ENCODE data around the gene SMTNL1.
"Not testable (repeated sequence)": the region's sequence is repeated elsewhere in the genome, so short reads cannot be mapped to it uniquely, and the experiment has no call there.

SMTNL1 gene

GRCh38 chr11:57511741-57512430 is 25.5 kb upstream of the SMTNL1 start:
- no peak for DNase-seq

GRCh38 chr11:57512646-57513451 is 24.5 kb upstream of the SMTNL1 start:
- DNase-seq, result no peak

- DNase-seq, result no peak
Measured at GRCh38 chr11:57513452-57513795, 24.0 kb upstream of the SMTNL1 start.

DNA sequence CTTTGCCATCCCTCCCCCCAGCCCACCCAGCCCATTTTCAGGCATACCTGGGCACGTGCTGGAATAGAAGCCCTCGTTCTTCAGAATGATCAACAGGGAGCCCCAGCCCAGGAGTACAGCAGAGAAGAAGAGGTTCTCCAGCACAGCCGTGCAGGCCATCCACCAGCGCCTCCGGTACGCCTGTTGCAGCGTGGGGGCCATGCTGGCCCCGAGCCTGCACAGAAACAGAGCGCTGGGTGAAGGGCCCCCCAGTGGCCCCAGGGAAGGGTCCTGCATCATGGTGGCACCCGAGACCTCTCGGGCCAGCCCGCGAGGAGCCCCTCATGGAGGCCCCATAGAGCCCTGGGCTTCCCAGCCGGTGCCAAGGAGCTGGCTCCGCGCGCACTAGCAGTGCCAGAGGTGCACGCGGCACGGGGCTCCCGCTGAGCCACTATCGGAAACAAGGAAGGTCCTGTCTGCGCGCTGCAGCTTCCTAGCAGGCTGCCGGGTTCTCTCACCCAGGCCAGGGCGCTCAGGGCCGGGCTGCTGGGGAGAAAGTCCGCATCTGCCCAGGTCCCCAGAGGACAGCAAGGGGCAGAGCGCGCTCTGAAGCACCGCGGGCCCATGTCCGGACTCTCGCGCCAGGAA is 23.4 kb upstream of the SMTNL1 start:
- DNase-seq, result no peak

DNA sequence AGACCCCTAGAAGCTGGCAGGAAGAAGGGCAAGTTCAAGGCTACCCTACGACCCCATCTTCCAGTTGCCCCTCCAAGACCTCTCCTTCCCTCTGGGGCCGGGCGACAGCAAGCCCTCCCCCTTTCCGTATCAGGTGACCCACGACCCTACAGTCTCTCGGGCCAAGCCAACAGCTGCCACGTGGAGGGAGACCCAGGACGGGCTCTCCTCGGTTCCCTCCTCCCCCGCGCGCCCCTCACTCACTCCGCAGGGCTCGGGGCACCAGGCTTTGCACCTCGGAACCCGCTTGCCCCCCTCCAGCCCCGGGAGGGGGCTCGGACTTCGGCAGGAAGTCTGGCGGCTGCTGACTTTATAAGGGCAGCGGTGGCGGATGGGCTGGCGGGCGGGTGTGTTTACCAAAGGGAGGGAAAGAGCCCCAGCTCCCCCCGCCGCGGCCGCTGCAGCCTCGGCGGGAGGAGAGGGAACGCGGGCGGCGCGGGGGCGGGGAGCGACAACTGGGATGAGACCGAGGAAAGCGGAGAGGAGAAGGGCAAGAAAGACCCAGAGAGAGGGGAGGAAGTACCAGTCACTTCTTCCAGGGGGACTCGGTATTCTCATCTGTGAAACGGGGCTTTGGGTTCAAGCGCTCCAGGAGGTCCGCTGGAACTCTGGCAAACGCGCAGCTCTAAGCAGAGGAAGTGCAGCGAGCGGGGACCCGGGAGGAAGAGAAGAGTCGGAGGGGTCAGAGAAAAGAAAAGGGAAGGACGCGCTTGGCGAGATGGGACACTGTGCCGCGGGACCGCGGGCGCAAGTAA is 22.7 kb upstream of the SMTNL1 start:
- DNase-seq, result peak; percentile 12

DNA sequence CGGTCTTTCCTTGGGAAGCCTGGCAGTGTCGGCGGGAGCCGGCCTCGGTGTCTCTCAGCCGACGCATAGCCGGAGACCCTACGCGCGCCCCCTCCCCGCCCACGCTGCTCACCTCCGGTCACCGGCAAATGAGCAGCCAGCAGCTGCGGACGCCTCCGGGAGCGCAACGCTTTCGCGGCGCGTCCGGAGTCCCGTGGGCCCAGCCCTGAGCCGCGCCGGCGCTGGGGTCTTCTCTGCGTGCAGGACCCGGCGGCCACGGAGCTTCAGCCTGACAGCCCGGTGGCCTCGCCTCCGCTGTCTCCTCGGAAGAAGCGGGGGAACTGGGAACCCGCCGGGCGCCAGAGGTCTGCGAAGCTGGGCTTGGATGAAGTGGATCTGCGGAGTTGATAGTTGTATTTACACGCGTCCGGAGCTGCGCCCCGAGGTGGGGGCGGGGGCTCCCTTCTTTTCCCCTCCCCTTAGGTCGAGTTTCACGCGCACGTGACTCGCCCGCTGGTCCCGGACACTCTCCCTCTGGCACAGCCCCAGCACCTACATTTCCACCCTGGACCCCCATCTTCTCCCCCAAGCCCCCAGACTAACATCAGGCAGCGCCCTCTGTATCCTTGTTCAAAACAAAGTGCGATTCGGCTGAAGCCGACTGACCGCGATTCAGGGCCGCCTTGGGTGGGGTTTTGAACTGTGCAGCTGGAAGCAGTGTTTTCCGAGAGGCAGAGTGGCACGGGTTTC is 21.9 kb upstream of the SMTNL1 start, which contains the start of gene SLC43A1:
TSS of gene SLC43A1 (minus strand) at position 371 of the 729 bp plus-strand sequence. CDS start 1,591 bp downstream, outside the sequence.
- DNase-seq, result no peak

GRCh38 chr11:57516061-57516443 is 21.3 kb upstream of the SMTNL1 start:
- DNase-seq, result no peak

GRCh38 chr11:57521116-57521515 is 16.3 kb upstream of the SMTNL1 start:
- no peak for DNase-seq

GRCh38 chr11:57523419-57523818 is 14.0 kb upstream of the SMTNL1 start:
- DNase-seq, result no peak

DNA sequence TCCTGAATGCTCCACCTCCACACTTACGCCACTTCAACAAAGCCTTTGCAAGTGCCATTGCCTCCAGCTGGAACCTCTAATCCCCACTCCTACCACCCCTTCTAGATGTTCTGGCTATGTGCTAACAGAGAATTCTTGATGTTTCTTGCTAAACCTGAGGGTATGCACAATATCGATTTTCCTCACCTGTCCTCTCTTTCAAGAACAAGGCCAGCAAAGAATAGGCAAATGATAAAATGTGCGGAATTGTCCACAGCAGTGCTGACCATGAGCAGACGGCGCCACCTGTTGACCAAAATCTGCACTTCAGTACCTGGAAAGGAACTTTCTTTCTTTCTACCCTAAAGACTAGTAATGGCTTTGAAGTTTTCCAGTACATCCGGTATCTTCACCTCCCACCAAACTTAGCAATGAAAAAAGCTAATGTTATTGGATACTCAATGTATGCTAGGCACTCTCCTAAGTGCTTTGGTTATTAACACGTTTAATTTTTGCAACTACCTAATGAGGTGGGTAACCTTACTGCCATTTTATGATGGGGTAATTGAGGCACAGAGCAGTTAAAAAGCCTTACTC is 10.3 kb upstream of the SMTNL1 start:
- DNase-seq, result peak; percentile 66

GRCh38 chr11:57529012-57529411 is 8.4 kb upstream of the SMTNL1 start:
- DNase-seq, result no peak

DNA sequence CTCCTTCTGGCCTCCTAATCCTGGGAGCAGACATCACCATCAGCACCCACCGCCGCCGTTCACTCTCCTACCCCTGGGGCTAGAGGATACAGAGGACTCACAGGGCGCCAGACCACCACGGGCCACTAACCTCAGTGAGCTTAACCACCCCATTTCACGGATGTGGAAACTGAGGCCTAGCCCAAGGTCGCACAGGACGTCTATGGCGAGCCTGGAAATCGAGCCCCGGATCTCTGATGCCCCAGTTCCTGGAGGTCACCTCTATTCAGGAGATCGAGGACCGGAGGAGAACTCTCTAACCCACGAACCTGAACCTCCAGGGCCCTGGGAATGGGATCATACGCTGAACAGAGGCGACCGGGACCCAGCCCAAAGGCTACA is 7.2 kb upstream of the SMTNL1 start:
- no peak for DNase-seq

DNA sequence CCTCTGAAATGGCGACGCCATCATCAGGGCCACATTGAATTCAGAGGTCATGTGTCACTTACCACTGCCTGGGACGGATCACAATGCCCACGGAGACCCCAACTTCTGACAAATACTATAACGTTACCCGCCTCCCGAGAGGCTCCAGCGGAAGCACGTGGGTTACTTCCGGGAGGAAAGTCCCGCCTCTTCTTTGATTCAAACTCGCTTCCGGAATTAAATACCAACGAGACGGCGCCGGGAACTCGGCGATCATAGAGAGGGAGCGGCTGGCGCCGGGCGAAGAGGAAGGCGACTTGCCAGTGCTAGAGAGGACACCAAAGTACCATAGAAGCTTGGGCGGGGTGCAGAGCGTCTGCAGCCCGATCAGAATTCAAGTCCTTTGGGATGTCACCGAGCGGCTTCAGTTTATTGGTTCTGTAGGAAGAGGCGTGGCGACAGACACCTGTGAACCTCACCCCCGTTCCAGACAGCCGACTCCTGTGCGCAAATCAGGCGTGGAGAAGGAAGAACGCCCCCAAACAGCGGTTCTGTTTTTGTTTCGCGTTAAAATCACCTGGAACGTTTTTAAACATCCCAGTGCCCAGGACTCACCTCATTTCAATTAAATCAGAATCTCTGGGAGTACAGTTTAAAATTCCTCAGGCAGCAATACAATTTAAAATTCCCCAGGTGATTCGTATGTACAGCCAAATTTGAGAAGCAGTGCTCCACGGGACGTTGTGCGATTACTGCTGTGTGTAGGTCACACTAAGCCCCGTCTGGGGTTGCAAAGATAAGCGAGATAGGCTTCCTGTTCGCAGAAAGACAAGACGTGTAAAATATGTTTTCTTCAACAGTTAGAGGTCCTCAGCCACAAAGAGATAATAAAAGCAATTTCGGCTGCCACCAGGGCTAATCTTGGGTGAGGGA is 6.5 kb upstream of the SMTNL1 start, which contains the start of gene TIMM10:
TSS of gene TIMM10 (minus strand) at position 159 of the 912 bp plus-strand sequence. CDS start 565 bp downstream, outside the sequence.
- DNase-seq, result peak; percentile 99

- not testable (repeated sequence) for DNase-seq
Measured at GRCh38 chr11:57534449-57534848, 2.9 kb upstream of the SMTNL1 start.

- DNase-seq, result no peak
Measured at GRCh38 chr11:57539342-57539741, 1.9 kb downstream of the SMTNL1 start.

DNA sequence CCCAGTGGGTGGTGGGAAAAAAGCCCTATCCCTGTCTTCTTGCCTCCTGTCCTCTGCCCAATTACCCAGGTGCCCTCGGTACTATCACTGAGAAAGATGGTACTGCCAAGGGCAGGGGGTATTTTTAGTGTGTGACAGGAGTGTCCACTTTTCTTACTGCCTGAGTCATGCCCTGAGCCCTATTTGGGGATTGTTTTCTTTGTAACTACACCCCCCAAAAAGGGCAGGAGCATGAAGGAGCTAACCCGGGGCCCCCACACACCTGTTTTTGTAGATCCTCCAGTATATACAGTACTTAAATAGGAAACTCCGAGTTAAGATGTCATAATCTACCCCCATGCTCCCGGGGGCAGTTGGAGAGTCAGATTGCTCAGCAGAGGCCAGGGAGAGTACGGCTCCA is 3.8 kb downstream of the SMTNL1 start:
- DNase-seq, result no peak

GRCh38 chr11:57542582-57542981 is 5.2 kb downstream of the SMTNL1 start:
- no peak for DNase-seq

DNA sequence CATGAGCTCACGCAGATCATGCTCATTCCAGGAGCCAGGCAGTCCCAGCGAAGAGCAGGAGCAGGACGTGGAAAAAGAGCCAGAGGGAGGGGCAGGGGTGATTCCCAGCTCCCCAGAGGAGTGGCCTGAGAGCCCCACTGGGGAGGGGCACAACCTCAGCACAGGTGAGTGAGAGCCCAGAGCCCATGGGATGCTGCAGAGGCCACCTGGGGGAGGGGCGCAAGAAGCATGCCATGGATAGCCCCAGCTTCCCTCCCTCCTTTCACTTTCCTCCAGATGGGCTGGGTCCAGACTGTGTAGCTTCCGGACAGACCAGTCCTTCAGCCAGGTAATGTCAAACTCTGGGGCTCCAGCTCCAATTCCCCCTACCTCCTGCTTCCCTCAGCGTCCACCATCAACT is 6.2 kb downstream of the SMTNL1 start:
- DNase-seq, result no peak

GRCh38 chr11:57544566-57544965 is 7.2 kb downstream of the SMTNL1 start:
- no peak for DNase-seq

DNA sequence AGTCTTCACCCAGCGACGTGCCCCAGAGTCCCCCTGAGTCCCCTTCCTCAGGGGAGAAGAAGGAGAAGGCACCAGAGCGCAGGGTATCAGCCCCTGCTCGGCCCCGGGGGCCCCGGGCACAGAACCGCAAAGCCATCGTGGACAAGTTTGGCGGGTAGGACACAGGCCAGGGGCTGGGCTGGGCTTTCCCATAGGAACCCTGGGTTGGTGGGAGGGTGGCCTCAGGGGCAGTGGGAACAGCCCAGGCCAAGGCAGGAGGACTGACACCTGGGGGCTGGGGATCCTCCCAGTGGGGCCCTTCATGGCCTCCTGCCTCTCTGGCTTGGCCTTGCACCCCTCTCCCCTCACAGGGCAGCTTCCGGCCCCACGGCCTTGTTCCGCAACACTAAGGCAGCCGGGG is 8.5 kb downstream of the SMTNL1 start:
- DNase-seq, result no peak

DNA sequence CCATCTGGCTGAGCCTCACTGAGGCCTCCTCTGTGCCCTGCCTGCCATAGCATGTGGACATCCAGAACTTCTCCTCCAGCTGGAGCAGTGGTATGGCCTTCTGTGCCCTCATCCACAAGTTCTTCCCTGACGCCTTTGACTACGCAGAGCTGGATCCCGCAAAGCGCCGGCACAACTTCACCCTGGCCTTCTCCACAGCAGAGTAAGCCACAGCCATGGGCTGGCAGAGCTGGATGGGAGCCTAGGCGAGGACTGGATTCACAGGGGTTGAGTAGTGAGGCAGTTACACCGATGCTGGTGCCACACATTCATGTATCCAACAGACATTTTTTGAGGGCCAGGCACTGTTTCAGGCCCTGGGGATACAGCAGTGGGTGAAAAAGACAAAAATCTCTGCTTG is 9.1 kb downstream of the SMTNL1 start:
- no peak for DNase-seq
